NB4 (cell line): ENCODE results near the gene CCT4.
"Not testable (repeated sequence)": the region's sequence is repeated elsewhere in the genome, so short reads cannot be mapped to it uniquely, and the experiment has no call there.

ENCODE experiments used
- DNase-seq: peaks from one replicate; pipeline ENCODE4 v3.0.0; 2010; ENCODE audit warnings: low read depth
- H3K4me3 ChIP-seq: one replicate; pipeline ENCODE4 v1.5.1; 2011; ENCODE audit warnings: mild to moderate bottlenecking, low read depth, low read length, moderate library complexity
- CTCF ChIP-seq: IDR thresholded peaks from one replicate; pipeline ENCODE4 v1.5.1; 2012; ENCODE audit warnings: low read depth, low read length
- MAX ChIP-seq: IDR thresholded peaks from 2 replicates; pipeline ENCODE4 v1.6.1; 2011; ENCODE audit warnings: low read depth, low read length
- MYC ChIP-seq: IDR thresholded peaks from 2 replicates; pipeline ENCODE4 v1.6.1; 2011; ENCODE audit warnings: low read depth, low read length
- POLR2A ChIP-seq: IDR thresholded peaks from 2 replicates; pipeline ENCODE4 v1.6.1; 2011; ENCODE audit warnings: mild to moderate bottlenecking; ENCODE audit not compliant: insufficient read length; ENCODE audit errors: extremely low read depth

The CCT4 gene

GRCh38 chr2:61924895-61925663, 36.6 kb upstream of the CCT4 start:
- H3K4me3 ChIP-seq: no peak overlapping the region
- no peak for DNase-seq
- TF ChIP-seq CTCF: no peak
- no peak for TF ChIP-seq MAX
- no peak for TF ChIP-seq MYC
- no peak for TF ChIP-seq POLR2A

- no peak for DNase-seq
Measured at GRCh38 chr2:61922714-61923113, 34.3 kb upstream of the CCT4 start.

GRCh38 chr2:61920548-61920947, 32.1 kb upstream of the CCT4 start:
- no peak for DNase-seq
- H3K4me3 ChIP-seq: no peak overlapping the region
- TF ChIP-seq POLR2A (no peak), MYC (no peak), CTCF (no peak), MAX (no peak)

More at GRCh38 chr2:61922714-61923113, 34.3 kb upstream of the CCT4 start:
- TF ChIP-seq CTCF (no peak), MAX (no peak), MYC (no peak), POLR2A (no peak)
- no peak overlapping the region for H3K4me3 ChIP-seq

GRCh38 chr2:61914794-61915193, 26.3 kb upstream of the CCT4 start:
- DNase-seq, H3K4me3 ChIP-seq: not testable (repeated sequence)

- no peak overlapping the region for H3K4me3 ChIP-seq
- DNase-seq: peak; percentile 60
- TF ChIP-seq CTCF (peak; percentile 57), MAX (no peak)
Measured at GRCh38 chr2:61911510-61911909, 23.1 kb upstream of the CCT4 start.

- H3K4me3 ChIP-seq: no peak overlapping the region
- TF ChIP-seq MAX (no peak), POLR2A (no peak), MYC (no peak), CTCF (no peak)
- no peak for DNase-seq
Measured at GRCh38 chr2:61910603-61911002, 22.1 kb upstream of the CCT4 start.
